COLO668 (cell line): ENCODE data around the gene TADA2A.

ENCODE experiments used
- DNase-seq: peaks from one replicate; lab custom pipeline; 2025; ENCODE audit not compliant: unreplicated experiment; lab: John Stamatoyannopoulos, UW

The TADA2A gene

DNA sequence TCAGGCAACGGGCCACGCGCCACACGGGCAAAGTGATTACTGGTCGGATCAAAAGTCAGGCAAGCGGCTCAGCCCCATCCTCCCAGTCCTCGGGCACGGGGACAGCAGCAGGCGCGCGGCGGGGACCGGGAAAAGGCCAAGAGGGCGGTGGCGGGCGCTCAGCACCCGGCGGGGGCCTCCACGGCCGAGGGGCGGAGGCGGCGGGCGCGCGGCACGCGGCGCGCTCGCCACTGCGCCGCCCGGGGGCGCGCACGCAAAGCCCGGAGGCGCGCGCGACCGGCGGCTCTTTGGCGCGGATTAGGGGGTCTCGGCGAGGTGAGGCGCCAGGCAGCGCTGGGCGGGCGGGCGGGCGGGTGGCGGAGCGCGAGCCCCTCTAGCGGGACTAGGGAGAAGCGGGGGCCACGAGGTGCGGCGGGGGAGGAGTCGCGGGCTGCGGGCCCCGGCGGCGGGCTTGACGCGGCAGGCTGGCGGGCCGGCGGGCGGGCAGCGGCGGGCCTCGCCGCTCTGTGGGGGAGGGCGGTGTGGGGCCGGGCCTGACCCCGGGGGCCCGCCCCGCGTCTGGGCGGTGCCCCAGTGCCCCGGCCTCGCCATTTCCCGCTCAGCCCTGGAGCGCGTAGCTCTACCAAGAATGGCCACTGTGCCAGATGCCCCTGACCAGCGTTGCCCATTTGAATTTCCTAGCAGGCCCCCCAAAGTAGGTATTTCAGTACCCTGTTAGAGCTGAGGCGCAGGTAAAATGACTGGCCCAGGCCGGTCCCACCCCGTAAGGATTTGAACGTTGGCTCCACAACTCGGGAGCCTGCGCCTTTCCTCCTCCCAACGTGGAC lies at the start of gene TADA2A, which contains the start of gene ACACA:
Gene TADA2A, plus strand, starts transcription at position 252 of the 827 bp plus-strand sequence. CDS start 4,480 bp downstream, outside the sequence.
Gene ACACA, minus strand, starts transcription at position 202 of the 827 bp plus-strand sequence. CDS start 537 bp downstream, outside the sequence.
- peak; percentile 87 for DNase-seq

DNA sequence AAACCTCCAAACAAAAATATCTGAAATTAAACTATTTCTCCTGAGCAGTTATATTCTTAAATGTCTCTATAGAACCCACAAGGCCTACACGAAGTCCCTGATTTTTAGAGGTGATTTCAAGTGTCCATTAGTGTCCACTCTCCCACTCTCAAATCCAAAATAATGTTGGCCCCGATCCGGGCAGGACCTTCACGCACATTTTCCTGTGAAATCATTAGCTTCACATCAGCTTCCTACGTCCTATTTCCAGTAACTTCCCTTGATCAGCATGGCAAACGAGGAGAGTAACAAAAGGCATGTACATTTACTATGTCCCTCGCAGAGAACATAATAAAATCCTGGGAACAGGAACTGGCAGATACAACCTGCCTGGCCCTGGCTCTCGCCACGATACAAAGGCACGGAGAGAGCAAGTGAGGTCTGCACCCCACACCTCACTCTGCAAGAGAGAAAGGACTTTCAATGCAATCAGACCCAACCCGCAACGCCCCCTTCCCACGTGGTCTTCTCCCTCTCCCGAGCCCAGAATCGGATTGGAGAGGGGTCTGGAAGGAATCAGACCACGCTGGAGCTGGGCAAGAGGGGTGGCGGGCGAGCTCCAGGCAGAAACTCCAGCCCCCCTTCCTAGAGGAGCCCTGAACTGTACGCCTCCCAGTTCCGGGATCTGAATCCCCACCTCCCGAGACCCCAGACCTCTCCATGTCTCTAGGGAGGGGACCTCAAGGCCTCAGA lies 48.4 kb upstream of the TADA2A start:
- peak; percentile 33 for DNase-seq

DNA sequence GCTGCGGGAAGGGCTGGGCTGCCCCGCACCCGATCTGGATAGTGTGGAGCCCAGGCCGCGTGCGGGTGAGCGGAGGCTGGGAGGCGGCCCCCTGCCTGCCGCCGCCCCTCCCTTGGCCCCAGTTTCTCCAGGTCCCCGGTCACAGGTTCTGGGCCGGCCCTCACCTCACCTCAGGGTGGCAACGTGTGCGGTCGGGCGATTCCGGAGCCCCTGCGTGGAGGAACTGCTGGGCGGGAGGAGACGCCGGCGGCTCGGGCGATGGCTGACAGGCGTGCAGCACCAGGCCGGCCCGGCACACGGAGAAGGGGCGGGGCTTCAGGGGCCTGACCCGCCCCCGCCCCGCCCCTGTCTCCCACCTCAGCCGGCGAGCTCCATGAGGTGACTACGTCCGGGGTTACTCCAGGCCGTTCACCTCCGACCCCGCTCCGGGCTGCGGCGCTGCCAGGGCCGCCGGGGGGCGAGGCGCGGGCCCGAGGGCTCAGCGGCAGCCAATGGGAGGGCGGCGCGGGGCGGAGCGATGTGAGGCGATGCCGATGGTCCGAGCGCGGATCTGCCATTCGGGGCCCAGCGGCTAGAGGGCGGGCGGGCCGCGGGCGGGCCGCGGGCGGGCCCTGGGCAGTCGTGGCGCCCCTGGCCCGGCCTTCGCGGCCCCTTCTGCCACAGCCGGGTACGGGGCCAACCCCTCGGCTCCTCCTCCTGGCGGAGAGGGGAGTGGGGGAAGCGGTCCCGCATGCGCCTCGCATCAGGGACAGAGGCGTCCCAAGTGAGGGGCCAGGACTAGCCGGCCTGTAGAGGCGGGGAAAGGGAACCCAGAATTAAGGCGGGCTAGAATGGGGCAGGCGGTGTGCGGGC lies 47.6 kb upstream of the TADA2A start:
- DNase-seq, result peak; percentile 82

DNA sequence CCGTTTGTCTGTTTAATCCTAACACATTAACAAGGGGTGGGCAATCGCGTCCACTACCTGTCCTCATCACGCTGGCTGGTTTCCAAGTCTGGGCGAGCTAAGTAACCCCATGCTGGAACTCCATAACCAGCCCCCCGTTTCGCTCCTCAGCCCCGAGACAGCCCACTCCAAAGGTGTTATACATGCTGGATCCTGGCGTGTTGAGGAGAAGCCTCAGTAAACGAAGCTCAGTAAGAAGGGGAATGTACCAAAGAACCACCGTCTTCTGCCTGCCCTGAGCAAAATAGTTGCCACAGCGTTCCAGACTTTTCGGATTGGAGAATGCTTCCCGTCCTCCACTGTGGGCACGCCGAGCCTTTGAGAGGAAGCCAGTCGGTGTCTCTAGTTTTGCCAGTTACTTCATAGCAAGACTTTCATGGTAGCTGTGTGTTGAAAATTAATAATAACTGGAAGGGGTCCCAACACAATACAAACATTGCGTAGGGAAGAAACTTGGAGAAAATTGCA lies 47.0 kb upstream of the TADA2A start:
- no peak for DNase-seq

DNA sequence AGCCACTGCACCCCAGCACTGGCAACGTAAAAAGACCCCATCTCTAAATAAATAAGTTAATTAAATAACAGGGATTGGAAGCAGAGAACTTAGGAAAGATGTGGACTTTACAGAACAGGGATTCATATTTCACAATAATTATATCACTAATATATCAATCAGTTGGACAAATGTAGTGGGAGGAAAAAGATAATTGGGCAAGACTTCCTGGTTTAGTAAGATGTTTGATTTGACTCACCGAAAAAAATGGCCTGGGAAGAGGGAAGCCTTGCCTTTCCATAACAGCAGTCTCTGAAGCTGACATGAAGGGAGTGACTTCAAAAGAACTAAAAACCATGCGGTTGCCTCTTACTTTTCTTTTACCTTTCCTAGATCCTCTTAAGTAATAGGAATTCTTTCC lies 46.1 kb upstream of the TADA2A start:
- DNase-seq, result no peak

DNA sequence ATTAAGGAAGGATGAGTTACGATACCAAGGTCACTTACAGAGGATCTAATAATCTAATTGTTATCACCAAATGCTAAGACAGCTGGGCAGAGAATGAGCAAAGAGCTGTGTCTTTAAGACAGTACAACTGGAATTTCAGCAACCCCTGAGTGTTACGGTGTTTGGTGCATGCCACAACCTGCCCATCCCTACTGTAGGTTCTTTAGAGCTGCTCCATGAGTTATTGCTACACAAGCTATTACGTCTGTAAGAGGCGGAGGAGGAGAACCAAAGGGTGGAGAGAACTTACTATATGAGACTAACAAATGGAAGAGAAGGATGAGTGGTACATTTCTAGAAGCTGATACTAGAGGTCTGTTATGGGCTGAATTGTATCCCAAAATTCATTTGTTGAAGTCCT lies 45.1 kb upstream of the TADA2A start:
- DNase-seq, result no peak

DNA sequence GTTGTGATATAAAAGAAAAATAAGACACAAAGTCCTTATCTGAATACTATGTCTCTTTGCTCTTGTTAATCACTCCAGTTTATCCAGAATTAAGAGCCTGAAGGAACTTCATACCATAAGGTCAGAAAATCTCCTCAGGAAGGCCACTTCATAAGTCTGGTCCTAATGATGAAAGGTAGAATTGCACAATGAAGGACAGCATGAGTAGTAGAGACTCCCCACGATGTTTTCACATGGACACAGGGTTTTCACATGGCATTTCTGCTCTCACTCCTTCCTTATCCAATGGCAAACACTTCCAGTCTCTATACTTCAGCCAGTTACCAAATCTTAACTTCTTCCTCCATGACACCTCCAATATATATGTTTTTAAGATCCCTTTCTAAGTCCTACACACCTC lies 41.1 kb upstream of the TADA2A start:
- no peak for DNase-seq

DNA sequence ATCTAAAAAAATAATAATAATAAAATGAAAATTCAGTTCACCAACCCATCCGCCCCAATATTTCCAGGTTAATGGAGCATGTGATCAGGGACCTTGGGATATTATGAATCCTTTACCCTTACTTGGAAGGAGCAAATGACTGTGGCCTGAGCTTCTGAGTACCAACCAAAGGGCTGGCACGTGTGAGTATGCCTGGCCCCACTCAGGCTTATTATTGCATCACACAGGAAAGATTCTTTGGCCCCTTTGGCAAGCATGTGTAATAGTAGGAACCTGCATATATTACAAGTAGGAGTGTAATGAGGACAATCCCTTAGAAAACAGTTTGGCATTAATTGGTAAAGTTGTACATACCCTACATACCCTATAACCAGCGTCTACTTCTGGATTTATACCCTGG lies 38.1 kb upstream of the TADA2A start:
- DNase-seq, result no peak

- peak; percentile 27 for DNase-seq
Measured at GRCh38 chr17:37373530-37374159, 33.0 kb upstream of the TADA2A start.

GRCh38 chr17:37375706-37376105 lies 31.0 kb upstream of the TADA2A start, which contains the start of gene C17orf78:
TSS of gene C17orf78 (plus strand) at chr17:37375985. CDS start at chr17:37376093, 108 bp downstream.
- DNase-seq, result no peak

- no peak for DNase-seq
Measured at GRCh38 chr17:37382056-37382455, 24.6 kb upstream of the TADA2A start.

GRCh38 chr17:37384560-37385149 lies 22.0 kb upstream of the TADA2A start:
- no peak for DNase-seq

- no peak for DNase-seq
Measured at GRCh38 chr17:37385474-37385990, 21.2 kb upstream of the TADA2A start.

DNA sequence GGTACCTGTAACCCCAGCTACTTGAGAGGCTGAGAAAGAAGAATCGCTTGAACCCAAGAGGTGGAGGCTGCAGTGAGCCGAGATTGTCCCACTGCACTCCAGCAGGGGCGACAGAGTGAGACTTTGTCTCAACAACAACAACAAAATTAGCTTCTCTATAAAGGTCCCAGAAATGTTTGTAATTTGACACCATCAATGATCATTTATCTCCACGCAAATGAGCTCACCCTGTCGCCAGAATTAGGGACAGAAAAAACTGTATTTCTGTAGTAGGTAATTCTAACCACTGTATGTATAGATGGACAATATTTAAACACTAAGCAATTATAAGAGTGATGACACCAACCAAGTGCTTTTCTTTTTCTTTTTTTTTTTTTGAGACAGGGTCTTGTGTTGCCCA lies 20.2 kb upstream of the TADA2A start:
- DNase-seq, result no peak

- DNase-seq, result no peak
Measured at GRCh38 chr17:37388266-37388665, 18.4 kb upstream of the TADA2A start.

DNA sequence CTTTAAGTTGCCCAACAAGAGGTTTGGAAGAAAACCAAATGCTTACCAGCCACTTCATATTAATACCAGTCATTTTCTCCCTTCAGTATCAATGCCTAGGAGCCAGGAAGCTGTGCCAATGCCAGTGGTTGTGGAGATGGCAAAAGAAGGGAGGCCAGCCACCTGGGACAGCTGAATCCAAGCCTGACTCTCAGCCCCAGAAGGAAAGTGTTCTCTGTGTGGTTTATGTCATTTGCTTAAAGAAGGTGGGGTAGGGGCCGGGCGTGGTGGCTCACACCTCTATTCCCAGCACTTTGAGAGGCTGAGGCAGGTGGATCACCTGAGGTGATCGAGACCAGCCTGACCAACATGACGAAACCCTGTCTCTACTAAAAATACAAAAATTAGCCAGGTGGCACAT lies 17.5 kb upstream of the TADA2A start:
- no peak for DNase-seq

GRCh38 chr17:37391146-37391545 lies 15.5 kb upstream of the TADA2A start:
- no peak for DNase-seq

- DNase-seq, result no peak
Measured at GRCh38 chr17:37392024-37392590, 14.6 kb upstream of the TADA2A start.

DNA sequence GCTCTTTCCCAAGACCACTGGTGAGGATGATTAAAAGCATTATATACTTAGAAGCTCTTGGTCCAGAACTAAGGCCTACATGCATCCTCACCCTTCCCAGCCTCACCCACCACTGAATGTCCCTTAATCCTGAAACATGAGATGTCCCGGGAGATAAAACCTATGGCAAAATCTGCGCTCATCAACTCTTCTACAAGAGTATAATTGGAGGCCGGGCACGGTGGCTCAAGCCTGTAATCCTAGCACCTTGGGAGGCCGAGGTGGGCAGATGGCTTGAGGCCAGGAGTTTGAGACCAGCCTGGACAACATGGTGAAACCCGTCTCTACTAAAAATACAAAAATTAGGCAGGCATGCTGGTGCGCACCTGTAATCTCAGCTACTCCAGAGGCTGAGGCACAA lies 13.3 kb upstream of the TADA2A start:
- DNase-seq, result no peak
